ENCODE data around the gene TRIM2. TPM values are rescaled to one million over a fixed set of nuclear protein-coding genes. Genes with fewer than 3 reads are reported as not detected.

Gene TRIM2
- total RNA-seq, 1 donor from 2014 or later: 51.8 TPM

DNA sequence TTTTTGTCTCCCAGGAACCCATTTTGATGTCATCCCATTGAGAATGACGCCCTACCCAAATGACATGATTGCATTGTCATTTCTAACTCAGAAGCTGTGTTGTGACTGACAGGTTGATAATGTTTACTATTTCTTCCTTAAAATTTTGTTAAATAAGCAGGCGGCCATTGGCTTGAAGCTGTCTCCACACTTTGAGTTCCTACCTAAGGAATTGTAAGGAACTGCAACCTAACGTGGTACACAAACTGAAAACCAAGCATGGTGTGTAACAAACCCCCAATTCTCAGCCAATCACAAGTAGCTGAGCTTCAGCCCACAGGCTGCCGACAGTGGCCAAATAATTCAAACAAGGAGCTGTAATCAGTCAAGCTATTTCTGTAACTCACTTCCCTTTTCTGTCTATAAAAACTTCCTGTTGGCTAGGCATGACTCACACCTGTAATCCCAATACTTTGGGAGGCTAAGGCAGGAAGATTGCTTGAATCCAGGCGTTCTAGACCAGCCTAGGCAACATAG is 137.4 kb downstream of the TRIM2 start:
- peak; percentile 54 for DNase-seq (ENCODE audit: low read depth)
- Mint-ChIP-seq H3K9me3 (ENCODE audit: unreplicated experiment) (no peaks in the 10 kb centered on the region), H3K27ac (ENCODE audit: unreplicated experiment) (peak overlapping the region; percentile 53), H3K4me3 (ENCODE audit: unreplicated experiment) (no peak overlapping the region), H3K36me3 (ENCODE audit: low read depth, unreplicated experiment) (no peaks in the 10 kb centered on the region), H3K4me1 (ENCODE audit: low read depth, unreplicated experiment) (peaks cover 11% of the 10 kb centered on the region), H3K27me3 (ENCODE audit: low read depth, unreplicated experiment) (no peaks in the 10 kb centered on the region)
- H3K27me3 ChIP-seq (ENCODE audit: insufficient read depth, low read length): no peaks in the 10 kb centered on the region
- no peak overlapping the region for H3K27ac ChIP-seq (ENCODE audit: low read depth, low read length)
- peak overlapping the region; percentile 22 for H3K4me2 ChIP-seq (ENCODE audit: low read length)
- FAIRE-seq: peak; percentile 73
- H3K9ac ChIP-seq (ENCODE audit: low read length): no peak overlapping the region
- no peaks in the 10 kb centered on the region for H3K36me3 ChIP-seq (ENCODE audit: insufficient read depth, low read length)
- H2AFZ ChIP-seq (ENCODE audit: low read depth, low read length): no peak overlapping the region
- TF ChIP-seq EZH2 (IDR thresholded peaks at IDR 0.05; ENCODE audit: insufficient read depth, low read length): no peak
- TF ChIP-seq, protein P1, sequence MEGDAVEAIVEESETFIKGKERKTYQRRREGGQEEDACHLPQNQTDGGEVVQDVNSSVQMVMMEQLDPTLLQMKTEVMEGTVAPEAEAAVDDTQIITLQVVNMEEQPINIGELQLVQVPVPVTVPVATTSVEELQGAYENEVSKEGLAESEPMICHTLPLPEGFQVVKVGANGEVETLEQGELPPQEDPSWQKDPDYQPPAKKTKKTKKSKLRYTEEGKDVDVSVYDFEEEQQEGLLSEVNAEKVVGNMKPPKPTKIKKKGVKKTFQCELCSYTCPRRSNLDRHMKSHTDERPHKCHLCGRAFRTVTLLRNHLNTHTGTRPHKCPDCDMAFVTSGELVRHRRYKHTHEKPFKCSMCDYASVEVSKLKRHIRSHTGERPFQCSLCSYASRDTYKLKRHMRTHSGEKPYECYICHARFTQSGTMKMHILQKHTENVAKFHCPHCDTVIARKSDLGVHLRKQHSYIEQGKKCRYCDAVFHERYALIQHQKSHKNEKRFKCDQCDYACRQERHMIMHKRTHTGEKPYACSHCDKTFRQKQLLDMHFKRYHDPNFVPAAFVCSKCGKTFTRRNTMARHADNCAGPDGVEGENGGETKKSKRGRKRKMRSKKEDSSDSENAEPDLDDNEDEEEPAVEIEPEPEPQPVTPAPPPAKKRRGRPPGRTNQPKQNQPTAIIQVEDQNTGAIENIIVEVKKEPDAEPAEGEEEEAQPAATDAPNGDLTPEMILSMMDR (IDR thresholded peaks at IDR 0.05; ENCODE audit: insufficient read depth, low read depth, low read length): no peak
- H3K4me1 ChIP-seq (ENCODE audit: insufficient read depth, low read length): peaks cover 11% of the 10 kb centered on the region
- H4K20me1 ChIP-seq (ENCODE audit: insufficient read depth, low read length): no peaks in the 10 kb centered on the region
- H3K9me3 ChIP-seq (ENCODE audit: insufficient read depth, low read depth, low read length): no peaks in the 10 kb centered on the region
- no peak overlapping the region for H3K4me3 ChIP-seq (ENCODE audit: insufficient read depth, low read depth, low read length)
- no peaks in the 10 kb centered on the region for H3K79me2 ChIP-seq (ENCODE audit: insufficient read depth, low read length)

DNA sequence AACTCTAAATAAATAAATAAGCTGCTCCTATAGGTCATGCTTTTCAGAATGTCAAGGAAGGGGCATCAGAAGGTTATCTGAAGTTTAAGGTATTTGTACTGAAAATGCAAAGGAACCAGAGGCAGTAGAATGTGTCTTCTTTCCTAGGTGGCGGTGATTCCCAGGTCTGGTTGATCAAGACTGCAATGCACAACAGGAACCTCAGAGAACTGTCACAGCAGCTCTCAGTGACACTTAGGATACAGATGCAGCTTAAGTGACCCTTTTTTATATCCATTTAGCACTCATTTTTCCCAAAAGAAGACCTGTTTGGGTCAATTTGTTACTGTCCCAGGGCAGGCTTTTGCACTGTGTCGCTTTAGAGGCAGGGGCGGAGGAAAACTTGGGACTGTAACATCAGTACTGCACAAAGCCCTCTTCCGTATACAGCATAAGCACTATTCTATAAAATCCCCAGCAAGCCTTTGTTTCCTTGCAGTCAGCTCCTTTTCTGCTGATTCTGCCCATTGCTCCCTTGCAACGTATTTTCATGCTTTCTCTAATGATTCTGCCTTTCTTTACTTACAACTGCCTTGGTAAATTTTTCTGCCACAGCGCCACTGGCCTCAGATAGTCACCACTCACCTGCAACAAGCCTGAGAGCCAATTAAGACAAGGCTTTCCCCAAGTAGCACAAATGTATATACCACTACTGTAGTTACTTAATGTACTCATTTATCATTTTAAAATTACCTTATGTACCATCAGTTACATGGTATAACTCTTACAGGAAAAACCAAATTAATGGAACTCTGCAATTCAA is 138.7 kb downstream of the TRIM2 start:
- FAIRE-seq (no peak), DNase-seq (ENCODE audit: low read depth) (no peak)
- Histone ChIP-seq H3K27me3 (ENCODE audit: insufficient read depth, low read length) (no peaks in the 10 kb centered on the region), H3K4me1 (ENCODE audit: insufficient read depth, low read length) (peaks cover 14% of the 10 kb centered on the region), H3K4me2 (ENCODE audit: low read length) (no peak overlapping the region), H3K79me2 (ENCODE audit: insufficient read depth, low read length) (no peaks in the 10 kb centered on the region), H4K20me1 (ENCODE audit: insufficient read depth, low read length) (no peaks in the 10 kb centered on the region), H3K4me3 (ENCODE audit: insufficient read depth, low read depth, low read length) (no peak overlapping the region), H2AFZ (ENCODE audit: low read depth, low read length) (no peak overlapping the region), H3K9me3 (ENCODE audit: insufficient read depth, low read depth, low read length) (no peaks in the 10 kb centered on the region), H3K27ac (ENCODE audit: low read depth, low read length) (no peak overlapping the region), H3K36me3 (ENCODE audit: insufficient read depth, low read length) (no peaks in the 10 kb centered on the region), H3K9ac (ENCODE audit: low read length) (no peak overlapping the region)
- no peaks in the 10 kb centered on the region for H3K27me3 Mint-ChIP-seq (ENCODE audit: low read depth, unreplicated experiment)
- H3K4me1 Mint-ChIP-seq (ENCODE audit: low read depth, unreplicated experiment): peaks cover 18% of the 10 kb centered on the region
- TF ChIP-seq, protein P1 (IDR thresholded peaks at IDR 0.05; ENCODE audit: insufficient read depth, low read depth, low read length): no peak
- no peak for TF ChIP-seq EZH2 (IDR thresholded peaks at IDR 0.05; ENCODE audit: insufficient read depth, low read length)
- H3K9me3 Mint-ChIP-seq (ENCODE audit: unreplicated experiment): no peaks in the 10 kb centered on the region
- H3K27ac Mint-ChIP-seq (ENCODE audit: unreplicated experiment): no peak overlapping the region
- no peak overlapping the region for H3K4me3 Mint-ChIP-seq (ENCODE audit: unreplicated experiment)
- no peaks in the 10 kb centered on the region for H3K36me3 Mint-ChIP-seq (ENCODE audit: low read depth, unreplicated experiment)

All from astrocyte (in vitro differentiated cells and primary cell).